D721Med (cell line): Measurements from ENCODE around the gene ASIC2.

Source experiments
- DNase-seq: peaks from one replicate; pipeline ENCODE4 v3.0.0; 2011; ENCODE audit warnings: low spot score; ENCODE audit not compliant: insufficient read length
- FAIRE-seq: peaks from 2 replicates; lab custom pipeline; 2011; peaks lifted over from hg19 to GRCh38; lab: Jason Lieb, UNC
- CTCF ChIP-seq: IDR thresholded peaks from 2 replicates; pipeline ENCODE4 v1.5.1; 2012; ENCODE audit warnings: mild to moderate bottlenecking, control low read depth; ENCODE audit not compliant: insufficient read depth; ENCODE audit errors: missing control alignments

ASIC2 gene

GRCh38 chr17:33013596-33014375 is 279.3 kb downstream of the ASIC2 start:
- DNase-seq (no peak), FAIRE-seq (no peak)
- TF ChIP-seq CTCF = no peak

- FAIRE-seq = no peak
Observed at GRCh38 chr17:33012522-33013033, 280.5 kb downstream of the ASIC2 start.

GRCh38 chr17:33009636-33010035 is 283.5 kb downstream of the ASIC2 start:
- DNase-seq (no peak), FAIRE-seq (no peak)
- TF ChIP-seq CTCF = no peak

More at GRCh38 chr17:33012522-33013033, 280.5 kb downstream of the ASIC2 start:
- TF ChIP-seq CTCF = no peak
- DNase-seq = no peak

GRCh38 chr17:33007186-33007585 is 285.9 kb downstream of the ASIC2 start:
- TF ChIP-seq CTCF = no peak
- DNase-seq = no peak
- FAIRE-seq = no peak

- no peak for TF ChIP-seq CTCF
- DNase-seq (no peak), FAIRE-seq (no peak)
Observed at GRCh38 chr17:33002246-33002645, 290.8 kb downstream of the ASIC2 start.

- no peak for DNase-seq
- TF ChIP-seq CTCF = no peak
- no peak for FAIRE-seq
Observed at GRCh38 chr17:32998887-32999228, 294.2 kb downstream of the ASIC2 start.
